Parathyroid adenoma (tissue), 2 donors: ENCODE measurements around the gene CD8A.

Experiments
- H2AFZ ChIP-seq: fragments of 300-600 bp; sonication (generic); one replicate; pipeline ENCODE4 v1.7.0; 2017; ENCODE audit warnings: antibody characterized with exemption, mild to moderate bottlenecking
- H3K27ac ChIP-seq: fragments of 300-600 bp; sonication (generic); one replicate; pipeline ENCODE4 v1.7.0; 2017
- H3K27me3 ChIP-seq: fragments of 300-600 bp; sonication (generic); one replicate; pipeline ENCODE4 v1.7.0; 2017; ENCODE audit warnings: low read length; ENCODE audit not compliant: control insufficient read depth, insufficient read depth
- H3K36me3 ChIP-seq: fragments of 300-600 bp; sonication (generic); one replicate; pipeline ENCODE4 v1.7.0; 2017; ENCODE audit warnings: low read length; ENCODE audit not compliant: control insufficient read depth, insufficient read depth
- H3K4me1 ChIP-seq: fragments of 300-600 bp; sonication (generic); one replicate; pipeline ENCODE4 v1.7.0; 2017; ENCODE audit warnings: control low read depth
- H3K4me2 ChIP-seq: fragments of 300-600 bp; sonication (generic); one replicate; pipeline ENCODE4 v1.7.0; 2017; ENCODE audit warnings: low read length
- H3K4me3 ChIP-seq: fragments of 300-600 bp; sonication (generic); one replicate; pipeline ENCODE4 v1.7.0; 2017; ENCODE audit warnings: low read depth, low read length
- H3K79me2 ChIP-seq: fragments of 300-600 bp; sonication (generic); one replicate; pipeline ENCODE4 v1.7.0; 2017; ENCODE audit warnings: control low read depth
- H3K9ac ChIP-seq: fragments of 300-600 bp; sonication (generic); one replicate; pipeline ENCODE4 v1.7.0; 2017; ENCODE audit warnings: mild to moderate bottlenecking
- H3K9me3 ChIP-seq: fragments of 300-600 bp; sonication (generic); one replicate; pipeline ENCODE4 v1.7.0; 2017; ENCODE audit warnings: low read length; ENCODE audit not compliant: control insufficient read depth
- CTCF ChIP-seq: fragments of 300-600 bp; sonication (generic); IDR thresholded peaks from one replicate; pipeline ENCODE4 v1.7.0; 2017; ENCODE audit warnings: antibody characterized with exemption, mild to moderate bottlenecking
- donor health status: primary hyperparathyroidism.

CD8A gene

DNA sequence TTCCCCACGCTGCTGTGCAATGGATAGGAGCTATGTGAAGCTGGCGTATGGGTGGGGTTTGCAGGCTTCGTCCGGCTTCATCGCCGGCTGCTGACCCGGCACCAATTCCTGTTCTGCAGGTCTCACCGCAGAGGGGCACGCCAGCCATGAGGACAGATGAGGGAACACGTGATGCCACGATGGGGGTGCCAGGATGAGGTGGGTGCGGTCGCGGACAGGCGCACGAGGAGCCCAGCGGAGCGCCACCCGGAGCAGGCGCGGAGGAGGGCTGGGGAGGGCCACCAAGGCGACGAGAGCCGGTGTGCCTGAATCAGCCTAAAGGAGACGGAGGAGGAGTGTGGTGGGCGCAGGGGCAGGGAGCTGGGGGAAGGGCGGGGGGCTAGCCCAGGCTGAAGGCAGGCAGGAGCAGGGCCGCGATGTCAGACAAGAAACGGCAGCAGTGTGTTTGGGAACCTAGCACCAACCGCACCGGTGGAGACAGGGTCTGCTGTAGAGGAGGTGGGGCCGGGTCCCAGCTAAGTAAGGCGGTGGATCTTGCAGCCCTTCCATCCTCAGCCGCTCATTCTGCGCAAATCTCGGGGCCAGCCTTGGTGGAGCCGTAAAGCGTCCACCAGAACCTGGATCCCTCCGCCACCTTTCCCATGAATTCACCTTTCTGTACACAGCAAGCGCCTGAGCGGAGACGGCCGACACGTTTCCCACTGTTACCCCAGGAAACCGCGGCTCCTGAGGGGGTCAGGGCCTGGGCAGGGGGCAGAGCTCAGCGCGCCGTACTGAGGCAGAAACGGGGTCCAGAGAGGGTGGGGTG is 17.0 kb upstream of the CD8A start:
- Histone ChIP-seq H3K4me3 (peak overlapping the region; percentile 65), H3K27me3 (no peaks in the 10 kb centered on the region), H3K4me1 (no peaks in the 10 kb centered on the region), H3K9me3 (no peaks in the 10 kb centered on the region), H3K4me2 (peak overlapping the region; percentile 97), H3K36me3 (no peaks in the 10 kb centered on the region), H3K27ac (peak overlapping the region; percentile 37), H2AFZ (peak overlapping the region; percentile 82), H3K79me2 (no peaks in the 10 kb centered on the region), H3K9ac (no peak overlapping the region)
- no peak for TF ChIP-seq CTCF

DNA sequence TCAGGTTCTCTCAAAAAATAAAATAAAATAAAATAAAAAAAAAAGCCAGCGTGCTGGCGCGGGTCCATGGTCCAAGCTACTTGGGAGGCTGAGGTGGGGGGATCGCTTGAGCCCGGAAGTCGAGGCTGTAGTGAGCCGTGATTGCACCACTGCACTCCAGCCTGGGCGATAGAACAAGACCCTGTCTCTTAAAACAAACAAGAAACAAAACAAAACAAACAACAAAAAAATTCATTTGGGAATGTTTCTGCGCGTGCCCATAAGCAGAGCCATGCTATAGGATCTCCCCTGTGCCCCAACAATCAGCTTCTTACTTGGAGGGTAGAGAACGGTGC is 16.4 kb upstream of the CD8A start:
- no peak for TF ChIP-seq CTCF
- H2AFZ ChIP-seq: peak overlapping the region; percentile 82
- peak overlapping the region; percentile 65 for H3K4me3 ChIP-seq
- H3K27ac ChIP-seq: no peak overlapping the region
- no peaks in the 10 kb centered on the region for H3K27me3 ChIP-seq
- H3K9me3 ChIP-seq: no peaks in the 10 kb centered on the region
- no peak overlapping the region for H3K9ac ChIP-seq
- no peaks in the 10 kb centered on the region for H3K4me1 ChIP-seq
- no peaks in the 10 kb centered on the region for H3K79me2 ChIP-seq
- H3K4me2 ChIP-seq: peak overlapping the region; percentile 97
- H3K36me3 ChIP-seq: no peaks in the 10 kb centered on the region

DNA sequence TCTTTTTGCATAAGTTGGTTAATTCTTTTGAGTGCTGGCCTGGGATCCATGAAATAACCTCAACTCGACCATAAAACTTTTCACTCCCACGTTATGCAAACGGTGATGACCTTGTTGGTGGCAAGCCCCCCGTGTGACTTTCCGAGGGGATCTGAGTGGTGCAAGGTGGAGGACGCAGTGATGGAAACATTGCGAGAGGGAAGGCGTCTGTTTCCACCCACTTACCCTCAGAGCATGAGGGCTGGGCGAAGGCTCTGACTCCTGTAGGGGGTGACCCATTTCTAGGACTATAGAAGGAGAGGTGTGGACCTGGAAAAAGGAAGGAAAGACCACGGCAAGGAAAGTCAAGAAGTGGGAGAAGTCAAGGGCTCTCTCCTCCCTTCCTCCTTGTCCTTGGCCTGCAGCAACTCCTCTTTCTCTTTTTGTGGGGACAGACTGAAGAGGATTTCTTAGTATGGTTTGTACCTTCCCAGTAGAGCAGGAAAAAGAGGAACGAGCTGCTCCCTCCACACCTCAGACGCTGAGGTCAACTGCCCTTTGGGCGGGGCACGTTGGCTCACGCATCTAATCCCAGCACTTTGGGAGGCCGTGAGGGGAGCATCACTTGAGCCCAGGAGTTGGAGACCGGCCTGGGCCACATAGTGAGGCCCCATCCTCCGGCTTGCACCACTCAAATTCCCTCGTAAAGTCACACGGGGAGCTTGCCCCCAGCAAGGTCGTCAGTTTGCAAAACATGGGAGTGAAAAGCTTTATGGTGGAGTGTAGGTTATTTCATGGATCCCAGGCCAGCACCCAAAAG is 15.5 kb upstream of the CD8A start:
- Histone ChIP-seq H3K36me3 (no peaks in the 10 kb centered on the region), H3K27ac (no peak overlapping the region), H3K4me2 (no peak overlapping the region), H3K27me3 (no peaks in the 10 kb centered on the region), H3K4me3 (no peak overlapping the region), H3K79me2 (no peaks in the 10 kb centered on the region), H3K4me1 (no peaks in the 10 kb centered on the region), H3K9me3 (no peaks in the 10 kb centered on the region), H2AFZ (no peak overlapping the region), H3K9ac (no peak overlapping the region)
- TF ChIP-seq CTCF: no peak

- Histone ChIP-seq H3K4me1 (no peaks in the 10 kb centered on the region), H3K36me3 (no peaks in the 10 kb centered on the region), H3K4me2 (no peak overlapping the region), H3K27me3 (no peaks in the 10 kb centered on the region), H2AFZ (no peak overlapping the region), H3K79me2 (no peaks in the 10 kb centered on the region), H3K27ac (no peak overlapping the region), H3K9me3 (no peaks in the 10 kb centered on the region), H3K9ac (no peak overlapping the region), H3K4me3 (no peak overlapping the region)
- no peak for TF ChIP-seq CTCF
Measured at GRCh38 chr2:86800856-86801567, 10.3 kb upstream of the CD8A start.
